ENCODE measurements around the gene ANXA8.
A peak's percentile ranks its signal among the peaks of the same experiment; 100 is the strongest.
"Not testable (repeated sequence)": the region's sequence is repeated elsewhere in the genome, so short reads cannot be mapped to it uniquely, and the experiment has no call there.

GRCh38 chr10:47461261-47461687, 22.6 kb downstream of the ANXA8 start:
- TF ChIP-seq CTCF (IDR thresholded peaks at IDR 0.05): peak in 3 of 4 donors; percentile 17 to 42 (median 36)
- not testable (repeated sequence) for TF ChIP-seq POLR2A (IDR thresholded peaks at IDR 0.05)
